HepG2 (cell line): ENCODE data around the gene CLHC1. TPM values are rescaled to one million over a fixed set of nuclear protein-coding genes. Genes with fewer than 3 reads are reported as not detected.

Experiments
- ATAC-seq: fragments of 200-7000 bp; cut with Tn5 transposase; 3 replicates; pipeline ENCODE4 v1.9.1; 2020; ENCODE audit warnings: mild to moderate bottlenecking, moderate library complexity
- BruUV-seq: library from RNA; stranded (reverse); fragments of 400-500 nt; replicated peaks from 2 replicates; lab custom pipeline; 2021; lab: Mats Ljungman, UMichigan
- CTCF ChIA-PET: fragments of 300-600 bp; formaldehyde crosslinking; extraction: SDS; loops from one replicate; lab custom pipeline; 2021; ENCODE audit warnings: low total read pairs, inconsistent platforms, low intra/inter-chr PET ratio; lab: Yijun Ruan, JAX
- POLR2A ChIA-PET: fragments of 350-600 bp; sonication (Branson Sonifier 250); formaldehyde crosslinking; loops from one replicate; lab custom pipeline; 2020; ENCODE audit warnings: antibody characterized with exemption, inconsistent platforms; lab: Yijun Ruan, JAX
- DNase-seq: peaks from one replicate; pipeline ENCODE4 v3.0.0-alpha.2; 2015; ENCODE audit warnings: low spot score
- FAIRE-seq: peaks from 3 replicates; lab custom pipeline; 2011; peaks lifted over from hg19 to GRCh38; lab: Jason Lieb, UNC
- H2AFZ ChIP-seq: one replicate; pipeline ENCODE4 v1.6.1; 2011; ENCODE audit warnings: low read length, inconsistent platforms
- H3K27ac ChIP-seq: fragments of 300-600 bp; 3 replicates; pipeline ENCODE4 v1.8.0; 2011; ENCODE audit warnings: mixed run types, mild to moderate bottlenecking, mixed read lengths, low read length, inconsistent platforms; ENCODE audit not compliant: insufficient read depth; ENCODE audit errors: extremely low read length
- H3K27me3 ChIP-seq, 2 experiments: fragments of 200-600 bp in 1 of 2; 2 replicates in 1 of 2; 3 replicates in 1 of 2; pipeline versions ENCODE4 v1.6.0 to v1.8.0; 2011; ENCODE audit warnings: low read length in 2 of 2, mild to moderate bottlenecking in 2 of 2, moderate library complexity in 2 of 2, inconsistent platforms in 1 of 2; ENCODE audit not compliant: insufficient read depth in 2 of 2, control insufficient read depth in 1 of 2
- H3K36me3 ChIP-seq, 2 experiments: fragments of 200-600 bp in 1 of 2; replicated peaks in 1 of 2; 2 replicates in 1 of 2; 3 replicates in 1 of 2; pipeline versions ENCODE4 v1.5.1 to v1.8.0; 2011; ENCODE audit warnings: low read length in 2 of 2, inconsistent platforms in 1 of 2; ENCODE audit not compliant: insufficient read depth in 2 of 2, control insufficient read depth in 1 of 2
- H3K4me1 ChIP-seq: 2 replicates; pipeline ENCODE4 v1.5.1; 2012; ENCODE audit warnings: low read length, inconsistent platforms; ENCODE audit not compliant: insufficient read depth
- H3K4me2 ChIP-seq: 2 replicates; pipeline ENCODE4 v1.6.0; 2011; ENCODE audit warnings: low read depth, low read length, inconsistent platforms
- H3K4me3 ChIP-seq, 3 experiments: fragments of 200-600 bp in 1 of 3; sonication (generic), shearing (Covaris generic) in 1 of 3; replicated peaks in 1 of 3; 2 replicates each; pipeline ENCODE4 v1.5.1; 2011 to 2016; ENCODE audit warnings: low read length in 3 of 3, inconsistent platforms in 2 of 3, low read depth in 2 of 3, mild to moderate bottlenecking in 2 of 3, control low read depth in 1 of 3, mixed read lengths in 1 of 3; ENCODE audit not compliant: insufficient read depth in 1 of 3
- H3K79me2 ChIP-seq: one replicate; pipeline ENCODE4 v1.6.1; 2011; ENCODE audit warnings: low read length, inconsistent platforms; ENCODE audit not compliant: insufficient read depth
- H3K9ac ChIP-seq: 2 replicates; pipeline ENCODE4 v1.6.0; 2011; ENCODE audit warnings: mild to moderate bottlenecking, low read depth, low read length, inconsistent platforms; ENCODE audit not compliant: insufficient read depth
- H3K9me3 ChIP-seq: 2 replicates; pipeline ENCODE4 v1.5.1; 2012; ENCODE audit warnings: mild to moderate bottlenecking, low read length
- H4K20me1 ChIP-seq: 2 replicates; pipeline ENCODE4 v1.6.0; 2011; ENCODE audit warnings: inconsistent platforms, mild to moderate bottlenecking, low read length, moderate library complexity; ENCODE audit not compliant: insufficient read depth
- ATF1 ChIP-seq: IDR thresholded peaks from 2 replicates; pipeline ENCODE4 v1.6.1; 2016; ENCODE audit warnings: mild to moderate bottlenecking, control low read depth
- HMG20B ChIP-seq: conservative IDR thresholded peaks from 2 replicates; pipeline ENCODE4 v1.6.1; 2016; ENCODE audit warnings: missing genetic modification reagents, missing compliant biosample characterization
- MBD4 ChIP-seq: IDR thresholded peaks from 2 replicates; pipeline ENCODE4 v1.6.1; 2012; ENCODE audit warnings: low read length, inconsistent platforms, borderline replicate concordance
- MED13 ChIP-seq: sonication (generic); formaldehyde crosslinking; IDR thresholded peaks from 2 replicates; pipeline ENCODE4 v1.5.0; 2020; ENCODE audit warnings: missing genetic modification reagents
- POGZ ChIP-seq: sonication (generic); formaldehyde crosslinking; IDR thresholded peaks from 2 replicates; pipeline ENCODE4 v1.4.0; 2020; ENCODE audit warnings: mild to moderate bottlenecking, missing genetic modification reagents
- SAFB2 ChIP-seq: sonication (generic); formaldehyde crosslinking; IDR thresholded peaks from 2 replicates; pipeline ENCODE4 v1.5.1; 2020; ENCODE audit warnings: missing genetic modification reagents, low read depth, mild to moderate bottlenecking, borderline replicate concordance
- SIN3A ChIP-seq: IDR thresholded peaks from 2 replicates; pipeline ENCODE4 v1.6.1; 2011; ENCODE audit warnings: low read depth, mild to moderate bottlenecking, control low read depth, low read length, borderline replicate concordance
- TEAD2 ChIP-seq: sonication (generic); formaldehyde crosslinking; IDR thresholded peaks from 2 replicates; pipeline ENCODE4 v1.9.0; 2021; ENCODE audit warnings: missing genetic modification reagents
- ZNF674 ChIP-seq: sonication (generic); formaldehyde crosslinking; IDR thresholded peaks from 2 replicates; pipeline ENCODE4 v1.5.0; 2020; ENCODE audit warnings: low read depth, mild to moderate bottlenecking, missing genetic modification reagents
- ZNF713 ChIP-seq: sonication (generic); formaldehyde crosslinking; IDR thresholded peaks from 2 replicates; pipeline ENCODE4 v1.4.0; 2020; ENCODE audit warnings: mild to moderate bottlenecking, missing genetic modification reagents
- ZNF841 ChIP-seq: sonication (generic); formaldehyde crosslinking; IDR thresholded peaks from 2 replicates; pipeline ENCODE4 v1.8.1; 2023; ENCODE audit warnings: missing genetic modification reagents, borderline replicate concordance
- ZSCAN12 ChIP-seq: sonication (generic); formaldehyde crosslinking; IDR thresholded peaks from 2 replicates; pipeline ENCODE4 v1.9.0; 2021; ENCODE audit warnings: mild to moderate bottlenecking, missing genetic modification reagents
- WGBS: methylation state at CpG from one replicate; pipeline ENCODE4 v1.1.6; 2017; ENCODE audit warnings: low lambda C conversion rate; 5-methylcytosine and 5-hydroxymethylcytosine counted together
- in situ Hi-C: cut with HindIII; loops from 2 replicates; pipeline ENCODE4 v1.10.0; 2017; ENCODE audit warnings: low pct_unique_long_range_greater_than_20kb; ENCODE audit not compliant: extremely low pct_ligation_motif_present
- intact Hi-C: fragments of 100-400 bp; cut with micrococcal nuclease; formaldehyde crosslinking; loops from one replicate; pipeline ENCODE4 v1.10.0; 2022; ENCODE audit not compliant: unreplicated experiment
- polyA plus RNA-seq, 8 experiments: library from polyadenylated mRNA; depleted of rRNA in 3 of 8; stranded (reverse) in 7 of 8; unstranded in 1 of 8; fragments of >200 nt; fragmentation: Illumina TruSeq in 4 of 8; extraction: Trizol in 4 of 8; gene quantifications; 2 replicates each; pipeline versions ENCODE4 v1.2.1 to v1.2.3, GENCODE V29; 2011 to 2016; ENCODE audit warnings: low read depth in 4 of 8, missing spikeins in 1 of 8, mixed read lengths in 1 of 8; ENCODE audit not compliant: insufficient read depth in 1 of 8
- total RNA-seq, 5 experiments: library from RNA; depleted of rRNA; stranded (reverse); fragments of >200 nt; fragmentation: Illumina TruSeq; extraction: Trizol; gene quantifications; 2 replicates each; pipeline ENCODE4 v1.2.3, GENCODE V29; 2016; ENCODE audit warnings: low read depth in 1 of 5
- TF ChIP-seq, protein P1 (sequence below): sonication (generic); formaldehyde crosslinking; conservative IDR thresholded peaks from 2 replicates; pipeline ENCODE4 v1.4.0; 2020; ENCODE audit warnings: missing genetic modification reagents
- TF ChIP-seq, protein P2 (sequence below): sonication (generic); formaldehyde crosslinking; IDR thresholded peaks from 2 replicates; pipeline ENCODE4 v1.4.0; 2020; ENCODE audit warnings: missing genetic modification reagents
- TF ChIP-seq, protein P3 (sequence below): sonication (generic); formaldehyde crosslinking; IDR thresholded peaks from 2 replicates; pipeline ENCODE4 v1.5.0; 2020; ENCODE audit warnings: missing genetic modification reagents

The CLHC1 gene
- total and polyA plus RNA-seq, 2 of the 13 experiments (the other 11 are each of a cell fraction or from before 2014, with no cell fraction given), result 9.8 to 12.6 TPM

DNA sequence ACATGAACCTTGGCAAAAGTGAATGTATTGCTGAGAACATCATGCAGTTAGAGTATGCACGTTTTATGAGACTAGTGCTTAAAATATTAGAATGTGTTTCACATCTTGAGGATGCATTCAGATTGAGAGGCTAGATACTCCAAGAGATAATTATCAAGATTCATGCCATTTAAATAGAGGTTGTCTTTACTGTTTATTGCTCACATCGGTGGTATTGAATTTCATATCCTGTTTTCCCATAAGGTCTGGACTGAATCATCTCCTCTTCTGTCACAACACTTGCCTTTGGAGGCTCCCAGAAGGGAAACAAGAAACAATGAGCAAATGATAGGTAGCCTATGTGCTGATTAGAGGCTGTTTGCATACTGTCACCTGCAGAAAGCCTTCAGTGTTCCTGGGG, 83.8 kb downstream of the CLHC1 start:
- Histone ChIP-seq H3K9me3 (no peaks in the 10 kb centered on the region), H3K4me2 (no peak overlapping the region), H2AFZ (no peak overlapping the region), H4K20me1 (no peaks in the 10 kb centered on the region), H3K4me1 (no peaks in the 10 kb centered on the region), H3K9ac (no peak overlapping the region), H3K27me3 (peaks cover 0 to 35% of the 10 kb centered on the region in 2 experiments; a peak in 2 of 5 replicates), H3K27ac (no peak overlapping the region), H3K36me3 (no peaks in the 10 kb centered on the region), H3K79me2 (no peaks in the 10 kb centered on the region), H3K4me3 (no peak overlapping the region)
- WGBS, result 33% methylated on average over 2 of the region's 2 CpGs
- DNase-seq (no peak), ATAC-seq (no peak), FAIRE-seq (no peak)
- in situ Hi-C loops (no loop called here), intact Hi-C loops (no loop called here)
- TF ChIP-seq, protein P1, sequence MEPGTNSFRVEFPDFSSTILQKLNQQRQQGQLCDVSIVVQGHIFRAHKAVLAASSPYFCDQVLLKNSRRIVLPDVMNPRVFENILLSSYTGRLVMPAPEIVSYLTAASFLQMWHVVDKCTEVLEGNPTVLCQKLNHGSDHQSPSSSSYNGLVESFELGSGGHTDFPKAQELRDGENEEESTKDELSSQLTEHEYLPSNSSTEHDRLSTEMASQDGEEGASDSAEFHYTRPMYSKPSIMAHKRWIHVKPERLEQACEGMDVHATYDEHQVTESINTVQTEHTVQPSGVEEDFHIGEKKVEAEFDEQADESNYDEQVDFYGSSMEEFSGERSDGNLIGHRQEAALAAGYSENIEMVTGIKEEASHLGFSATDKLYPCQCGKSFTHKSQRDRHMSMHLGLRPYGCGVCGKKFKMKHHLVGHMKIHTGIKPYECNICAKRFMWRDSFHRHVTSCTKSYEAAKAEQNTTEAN (CRISPR knock-in tag), result no peak
- TF ChIP-seq MED13 (CRISPR knock-in tag) (no peak), SAFB2 (CRISPR knock-in tag) (no peak), ZNF841 (no peak), ZNF674 (no peak), POGZ (no peak), HMG20B (no peak), ZNF713 (CRISPR knock-in tag) (no peak), TEAD2 (no peak), SIN3A (no peak), ATF1 (CRISPR knock-in tag) (no peak), ZSCAN12 (CRISPR knock-in tag) (no peak), MBD4 (no peak)
- TF ChIP-seq, protein P2, sequence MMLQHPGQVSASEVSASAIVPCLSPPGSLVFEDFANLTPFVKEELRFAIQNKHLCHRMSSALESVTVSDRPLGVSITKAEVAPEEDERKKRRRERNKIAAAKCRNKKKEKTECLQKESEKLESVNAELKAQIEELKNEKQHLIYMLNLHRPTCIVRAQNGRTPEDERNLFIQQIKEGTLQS, result no peak
- TF ChIP-seq, protein P3, sequence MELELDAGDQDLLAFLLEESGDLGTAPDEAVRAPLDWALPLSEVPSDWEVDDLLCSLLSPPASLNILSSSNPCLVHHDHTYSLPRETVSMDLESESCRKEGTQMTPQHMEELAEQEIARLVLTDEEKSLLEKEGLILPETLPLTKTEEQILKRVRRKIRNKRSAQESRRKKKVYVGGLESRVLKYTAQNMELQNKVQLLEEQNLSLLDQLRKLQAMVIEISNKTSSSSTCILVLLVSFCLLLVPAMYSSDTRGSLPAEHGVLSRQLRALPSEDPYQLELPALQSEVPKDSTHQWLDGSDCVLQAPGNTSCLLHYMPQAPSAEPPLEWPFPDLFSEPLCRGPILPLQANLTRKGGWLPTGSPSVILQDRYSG (CRISPR knock-in tag), result no peak
- POLR2A ChIA-PET, result no interaction called here
- BruUV-seq, result no TSS peak
- CTCF ChIA-PET, result no interaction called here
